GM12874 (cell line): ENCODE measurements around the gene CLEC4G.

ENCODE experiments used
- CTCF ChIP-seq: IDR thresholded peaks from 2 replicates; pipeline ENCODE4 v1.5.1; 2011; ENCODE audit warnings: low read depth, mild to moderate bottlenecking, control low read depth, low read length, moderate library complexity; ENCODE audit not compliant: insufficient read depth

Gene CLEC4G

GRCh38 chr19:7704280-7705060 is 27.4 kb downstream of the CLEC4G start:
- no peak for TF ChIP-seq CTCF

GRCh38 chr19:7703332-7703731 is 28.6 kb downstream of the CLEC4G start:
- TF ChIP-seq CTCF, result no peak

- TF ChIP-seq CTCF, result peak; percentile 11; the same call in 1 of the 2 replicates
Observed at GRCh38 chr19:7701654-7702457, 30.1 kb downstream of the CLEC4G start, which contains the start of gene FCER2. FCER2 (minus strand) TSS chr19:7702131; CDS start chr19:7699760, 2,371 bp downstream.

GRCh38 chr19:7701049-7701653 is 30.8 kb downstream of the CLEC4G start:
- no peak for TF ChIP-seq CTCF

- no peak for TF ChIP-seq CTCF
Observed at GRCh38 chr19:7699417-7700401, 32.2 kb downstream of the CLEC4G start.

- TF ChIP-seq CTCF, result no peak
Observed at GRCh38 chr19:7699003-7699402, 32.9 kb downstream of the CLEC4G start.
